Thoracic aorta (tissue), 2 donors: Measurements from ENCODE around the gene GPD1. TPM values are rescaled to one million over a fixed set of nuclear protein-coding genes. Genes with fewer than 3 reads are reported as not detected.

Experiments
- ATAC-seq: fragments of 150-250 bp; one replicate; pipeline ENCODE4 v1.8.0; 2017; ENCODE audit warnings: low read depth; ENCODE audit not compliant: insufficient number of reproducible peaks, low FRiP score
- DNase-seq: peaks from one replicate; pipeline ENCODE4 v3.0.0-alpha.2; 2020; ENCODE audit warnings: low spot score
- H3K27ac ChIP-seq, 2 donors: fragments of 200-600 bp; sonication (generic); 1 replicate in 1 of 2; 2 replicates in 1 of 2; pipeline ENCODE4 v1.5.1; 2016; ENCODE audit warnings: mild to moderate bottlenecking in 2 of 2, moderate library complexity in 2 of 2
- H3K27me3 ChIP-seq: fragments of 200-600 bp; sonication (generic); replicated peaks from 2 replicates; pipeline ENCODE4 v1.6.0; 2016; ENCODE audit warnings: mild to moderate bottlenecking; ENCODE audit not compliant: insufficient read depth
- H3K36me3 ChIP-seq: fragments of 200-600 bp; sonication (generic); one replicate; pipeline ENCODE4 v1.5.1; 2016
- H3K4me1 ChIP-seq, 2 donors: fragments of 200-600 bp; sonication (generic); 1 replicate in 1 of 2; 2 replicates in 1 of 2; pipeline versions ENCODE4 v1.5.1 to v1.6.0; 2016; ENCODE audit warnings: low read depth in 2 of 2, mild to moderate bottlenecking in 1 of 2; ENCODE audit not compliant: control insufficient read depth in 1 of 2
- H3K4me3 ChIP-seq: fragments of 200-600 bp; sonication (generic); 2 replicates; pipeline ENCODE4 v1.5.1; 2016; ENCODE audit warnings: mild to moderate bottlenecking
- H3K9me3 ChIP-seq: fragments of 200-600 bp; sonication (generic); 2 replicates; pipeline ENCODE4 v1.5.1; 2016
- CTCF ChIP-seq: fragments of 200-600 bp; sonication (generic); IDR thresholded peaks from one replicate; pipeline ENCODE4 v1.5.1; 2019; ENCODE audit warnings: antibody characterized with exemption
- total RNA-seq, 2 donors: library from RNA; depleted of rRNA; stranded (reverse); fragments of >200 nt; gene quantifications; one replicate each; pipeline versions ENCODE4 v1.1.0 to v1.2.3, GENCODE V29; 2016

Gene GPD1
- total RNA-seq, 2 donors from 2014 or later = 4.2 to 5.0 TPM

GRCh38 chr12:50074936-50075807 is 28.6 kb upstream of the GPD1 start:
- peaks cover 0 to 3% of the 10 kb centered on the region in 2 donors for H3K4me1 ChIP-seq
- no peak overlapping the region for H3K4me3 ChIP-seq
- no peaks in the 10 kb centered on the region for H3K27me3 ChIP-seq
- H3K36me3 ChIP-seq = no peaks in the 10 kb centered on the region
- H3K9me3 ChIP-seq = no peaks in the 10 kb centered on the region
- peak; percentile 95 for TF ChIP-seq CTCF
- DNase-seq (no peak), ATAC-seq (no peak)
- no peak overlapping the region for H3K27ac ChIP-seq

GRCh38 chr12:50075808-50076170 is 28.0 kb upstream of the GPD1 start:
- DNase-seq = no peak

GRCh38 chr12:50077099-50077498 is 26.7 kb upstream of the GPD1 start:
- DNase-seq = no peak
- no peak for TF ChIP-seq CTCF
- ATAC-seq = no peak
- H3K27ac ChIP-seq = no peak overlapping the region
- H3K4me1 ChIP-seq = no peaks in the 10 kb centered on the region
- no peaks in the 10 kb centered on the region for H3K27me3 ChIP-seq
- no peaks in the 10 kb centered on the region for H3K36me3 ChIP-seq
- H3K9me3 ChIP-seq = no peaks in the 10 kb centered on the region
- no peak overlapping the region for H3K4me3 ChIP-seq

More at GRCh38 chr12:50075808-50076170, 28.0 kb upstream of the GPD1 start:
- no peak for ATAC-seq
- no peaks in the 10 kb centered on the region for H3K9me3 ChIP-seq
- H3K27me3 ChIP-seq = no peaks in the 10 kb centered on the region
- peaks cover 0 to under 1% of the 10 kb centered on the region in 2 donors for H3K4me1 ChIP-seq
- H3K36me3 ChIP-seq = no peaks in the 10 kb centered on the region
- TF ChIP-seq CTCF = no peak
- no peak overlapping the region for H3K4me3 ChIP-seq
- H3K27ac ChIP-seq = no peak overlapping the region

GRCh38 chr12:50078281-50078680 is 25.5 kb upstream of the GPD1 start:
- no peak for DNase-seq
- H3K9me3 ChIP-seq = no peaks in the 10 kb centered on the region
- no peak for TF ChIP-seq CTCF

GRCh38 chr12:50079771-50080170 is 24.0 kb upstream of the GPD1 start:
- H3K27ac ChIP-seq = no peak overlapping the region
- H3K27me3 ChIP-seq = no peaks in the 10 kb centered on the region
- no peak overlapping the region for H3K4me3 ChIP-seq
- ATAC-seq = no peak
- peaks cover 3 to 4% of the 10 kb centered on the region in 2 donors for H3K4me1 ChIP-seq
- TF ChIP-seq CTCF = no peak
- no peaks in the 10 kb centered on the region for H3K36me3 ChIP-seq
- H3K9me3 ChIP-seq = no peaks in the 10 kb centered on the region
- DNase-seq = no peak

More at GRCh38 chr12:50078281-50078680, 25.5 kb upstream of the GPD1 start:
- H3K27me3 ChIP-seq = no peaks in the 10 kb centered on the region
- no peaks in the 10 kb centered on the region for H3K4me1 ChIP-seq
- no peak overlapping the region for H3K27ac ChIP-seq
- H3K4me3 ChIP-seq = no peak overlapping the region
- ATAC-seq = no peak
- H3K36me3 ChIP-seq = no peaks in the 10 kb centered on the region
